ENCODE results near the gene OR9A2. TPM values are rescaled to one million over a fixed set of nuclear protein-coding genes. Genes with fewer than 3 reads are reported as not detected.

The OR9A2 gene
- total RNA-seq, 2 donors from 2014 or later: not detected

DNA sequence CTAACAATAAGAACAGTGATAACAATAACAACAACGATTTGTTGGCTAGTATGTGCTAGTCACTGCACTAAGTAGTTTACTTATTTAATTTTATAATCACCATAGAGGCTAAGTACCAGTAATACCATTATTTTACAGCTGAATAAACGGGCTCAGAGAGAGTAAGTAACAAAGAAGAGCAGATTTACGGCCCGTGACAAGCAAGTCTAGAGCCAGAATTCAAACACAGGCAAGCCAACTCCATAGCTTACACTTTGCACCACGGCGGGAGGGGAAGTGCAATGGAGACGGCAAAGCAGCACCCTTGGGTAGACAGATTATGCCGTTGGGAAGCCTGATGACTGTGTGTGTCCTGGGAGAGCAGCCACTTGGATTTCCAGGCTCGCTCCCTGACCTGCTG lies 24.0 kb upstream of the OR9A2 start:
- H3K36me3 ChIP-seq (ENCODE audit: control insufficient read depth, insufficient read depth, low read length): no peaks in the 10 kb centered on the region
- H3K9ac ChIP-seq (ENCODE audit: extremely low read depth, low read length, poor library complexity, severe bottlenecking): no peak overlapping the region
- no peak overlapping the region for H3K27ac ChIP-seq (ENCODE audit: low read depth, low read length)
- no peaks in the 10 kb centered on the region for H3K9me3 ChIP-seq (ENCODE audit: control insufficient read depth, low read length)
- Mint-ChIP-seq H3K4me1 (peaks cover 7% of the 10 kb centered on the region), H3K9me3 (no peaks in the 10 kb centered on the region), H3K4me3 (no peak overlapping the region), H3K36me3 (ENCODE audit: low read depth) (no peaks in the 10 kb centered on the region), H3K27ac (no peak overlapping the region), H3K27me3 (ENCODE audit: insufficient read depth) (peaks cover 54% of the 10 kb centered on the region)
- 82 to 87% methylated on average over 4 to 9 of the region's 9 CpGs for WGBS, 2 experiments (ENCODE audit: insufficient coverage in 1 of 2, insufficient read length in 1 of 2)
- H3K4me3 ChIP-seq (ENCODE audit: low read length): no peak overlapping the region
- DNase-seq: no peak
- no peaks in the 10 kb centered on the region for H3K4me1 ChIP-seq (ENCODE audit: control insufficient read depth, insufficient read depth, low read length)
- TF ChIP-seq, protein P1, sequence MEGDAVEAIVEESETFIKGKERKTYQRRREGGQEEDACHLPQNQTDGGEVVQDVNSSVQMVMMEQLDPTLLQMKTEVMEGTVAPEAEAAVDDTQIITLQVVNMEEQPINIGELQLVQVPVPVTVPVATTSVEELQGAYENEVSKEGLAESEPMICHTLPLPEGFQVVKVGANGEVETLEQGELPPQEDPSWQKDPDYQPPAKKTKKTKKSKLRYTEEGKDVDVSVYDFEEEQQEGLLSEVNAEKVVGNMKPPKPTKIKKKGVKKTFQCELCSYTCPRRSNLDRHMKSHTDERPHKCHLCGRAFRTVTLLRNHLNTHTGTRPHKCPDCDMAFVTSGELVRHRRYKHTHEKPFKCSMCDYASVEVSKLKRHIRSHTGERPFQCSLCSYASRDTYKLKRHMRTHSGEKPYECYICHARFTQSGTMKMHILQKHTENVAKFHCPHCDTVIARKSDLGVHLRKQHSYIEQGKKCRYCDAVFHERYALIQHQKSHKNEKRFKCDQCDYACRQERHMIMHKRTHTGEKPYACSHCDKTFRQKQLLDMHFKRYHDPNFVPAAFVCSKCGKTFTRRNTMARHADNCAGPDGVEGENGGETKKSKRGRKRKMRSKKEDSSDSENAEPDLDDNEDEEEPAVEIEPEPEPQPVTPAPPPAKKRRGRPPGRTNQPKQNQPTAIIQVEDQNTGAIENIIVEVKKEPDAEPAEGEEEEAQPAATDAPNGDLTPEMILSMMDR (conservative IDR thresholded peaks at IDR 0.05): no peak
- peaks cover 27% of the 10 kb centered on the region for H3K27me3 ChIP-seq (ENCODE audit: control insufficient read depth, insufficient read depth, low read length, poor library complexity, severe bottlenecking)

DNA sequence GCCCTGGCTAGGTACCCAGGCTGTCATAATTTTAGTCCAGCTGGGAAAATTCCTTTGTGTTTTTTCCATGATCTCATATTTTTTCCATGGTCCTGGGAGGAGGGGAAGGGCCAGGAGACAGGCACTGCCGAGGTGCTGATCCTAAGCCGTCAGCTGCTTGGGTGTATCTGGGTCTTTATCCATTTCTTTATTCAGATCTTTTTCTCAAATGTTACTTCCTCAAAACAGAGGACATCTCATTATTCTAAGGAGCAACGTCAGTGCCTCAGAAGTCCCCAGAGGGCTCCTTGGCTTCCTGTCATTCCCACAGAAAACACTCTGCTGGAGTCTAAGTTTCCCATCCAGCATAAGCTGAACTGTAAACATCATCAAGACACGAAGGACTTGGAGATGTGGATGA lies 22.4 kb upstream of the OR9A2 start:
- Mint-ChIP-seq H3K36me3 (ENCODE audit: low read depth) (no peaks in the 10 kb centered on the region), H3K9me3 (no peaks in the 10 kb centered on the region), H3K4me1 (peaks cover 7% of the 10 kb centered on the region), H3K27me3 (ENCODE audit: insufficient read depth) (peaks cover 65% of the 10 kb centered on the region), H3K27ac (no peak overlapping the region), H3K4me3 (no peak overlapping the region)
- 60 to 91% methylated on average over 1 to 4 of the region's 4 CpGs for WGBS, 2 experiments (ENCODE audit: insufficient coverage in 1 of 2, insufficient read length in 1 of 2)
- no peak overlapping the region for H3K9ac ChIP-seq (ENCODE audit: extremely low read depth, low read length, poor library complexity, severe bottlenecking)
- H3K4me1 ChIP-seq (ENCODE audit: control insufficient read depth, insufficient read depth, low read length): no peaks in the 10 kb centered on the region
- no peak for DNase-seq
- TF ChIP-seq, protein P1 (conservative IDR thresholded peaks at IDR 0.05): no peak
- peaks cover 43% of the 10 kb centered on the region for H3K27me3 ChIP-seq (ENCODE audit: control insufficient read depth, insufficient read depth, low read length, poor library complexity, severe bottlenecking)
- no peaks in the 10 kb centered on the region for H3K9me3 ChIP-seq (ENCODE audit: control insufficient read depth, low read length)
- H3K4me3 ChIP-seq (ENCODE audit: low read length): no peak overlapping the region
- H3K36me3 ChIP-seq (ENCODE audit: control insufficient read depth, insufficient read depth, low read length): no peaks in the 10 kb centered on the region
- no peak overlapping the region for H3K27ac ChIP-seq (ENCODE audit: low read depth, low read length)

DNA sequence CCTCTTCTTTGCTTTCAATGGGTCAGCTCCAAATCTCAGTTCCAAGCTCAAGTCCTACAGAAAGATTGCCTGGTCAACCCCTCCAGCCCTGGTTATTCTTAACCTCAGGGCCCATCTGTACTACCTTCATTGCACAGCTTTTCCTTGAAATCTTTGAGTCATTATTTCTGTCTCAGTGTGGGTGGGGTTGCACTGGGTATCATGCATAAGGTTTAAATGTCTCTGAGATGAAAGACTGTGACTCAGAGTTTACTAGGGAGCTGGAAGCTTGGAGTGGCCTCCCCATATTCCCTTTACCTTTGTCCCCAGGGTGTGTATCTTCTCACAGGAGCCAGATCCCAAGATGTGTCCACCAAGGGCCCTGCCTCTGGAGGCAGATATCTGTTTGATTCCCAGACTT lies 21.9 kb upstream of the OR9A2 start:
- Histone ChIP-seq H3K9me3 (ENCODE audit: control insufficient read depth, low read length) (no peaks in the 10 kb centered on the region), H3K36me3 (ENCODE audit: control insufficient read depth, insufficient read depth, low read length) (no peaks in the 10 kb centered on the region), H3K9ac (ENCODE audit: extremely low read depth, low read length, poor library complexity, severe bottlenecking) (no peak overlapping the region), H3K4me1 (ENCODE audit: control insufficient read depth, insufficient read depth, low read length) (no peaks in the 10 kb centered on the region), H3K27ac (ENCODE audit: low read depth, low read length) (no peak overlapping the region), H3K27me3 (ENCODE audit: control insufficient read depth, insufficient read depth, low read length, poor library complexity, severe bottlenecking) (peaks cover 48% of the 10 kb centered on the region), H3K4me3 (ENCODE audit: low read length) (no peak overlapping the region)
- H3K27ac Mint-ChIP-seq: no peak overlapping the region
- no peak for DNase-seq
- no peaks in the 10 kb centered on the region for H3K9me3 Mint-ChIP-seq
- no peak overlapping the region for H3K4me3 Mint-ChIP-seq
- TF ChIP-seq, protein P1 (conservative IDR thresholded peaks at IDR 0.05): no peak
- no peaks in the 10 kb centered on the region for H3K36me3 Mint-ChIP-seq (ENCODE audit: low read depth)
- peaks cover 70% of the 10 kb centered on the region for H3K27me3 Mint-ChIP-seq (ENCODE audit: insufficient read depth)
- peaks cover 7% of the 10 kb centered on the region for H3K4me1 Mint-ChIP-seq

All from endodermal cell (in vitro differentiated cells).